ENCODE measurements around the gene AMBRA1.
A peak's percentile ranks its signal among the peaks of the same experiment; 100 is the strongest.

Gene AMBRA1

GRCh38 chr11:46402957-46403902 lies 190.6 kb downstream of the AMBRA1 start:
- no peak for DNase-seq (ENCODE audit: low spot score)
- TF ChIP-seq CTCF (IDR thresholded peaks at IDR 0.05; ENCODE audit: extremely low read depth, missing control alignments), result no peak

- no peak for DNase-seq (ENCODE audit: low spot score)
- no peak for TF ChIP-seq CTCF (IDR thresholded peaks at IDR 0.05; ENCODE audit: extremely low read depth, missing control alignments)
Measured at GRCh38 chr11:46397526-46397925, 196.3 kb downstream of the AMBRA1 start.

GRCh38 chr11:46393759-46394158 lies 200.1 kb downstream of the AMBRA1 start:
- TF ChIP-seq CTCF (IDR thresholded peaks at IDR 0.05; ENCODE audit: extremely low read depth, missing control alignments), result no peak
- DNase-seq (ENCODE audit: low spot score), result no peak

- TF ChIP-seq CTCF (IDR thresholded peaks at IDR 0.05; ENCODE audit: extremely low read depth, missing control alignments), result no peak
- DNase-seq (ENCODE audit: low spot score), result no peak
Measured at GRCh38 chr11:46393231-46393616, 200.6 kb downstream of the AMBRA1 start.

GRCh38 chr11:46392421-46393230 lies 201.2 kb downstream of the AMBRA1 start:
- no peak for TF ChIP-seq CTCF (IDR thresholded peaks at IDR 0.05; ENCODE audit: extremely low read depth, missing control alignments)
- DNase-seq (ENCODE audit: low spot score), result peak; percentile 97

- TF ChIP-seq CTCF (IDR thresholded peaks at IDR 0.05; ENCODE audit: extremely low read depth, missing control alignments), result peak; percentile 34
- DNase-seq (ENCODE audit: low spot score), result peak; percentile 87
Measured at GRCh38 chr11:46391578-46392420, 202.0 kb downstream of the AMBRA1 start, which contains the start of gene CHRM4. Gene CHRM4, minus strand, starts transcription at chr11:46391776. Its CDS starts 5,219 bp downstream, at chr11:46386557.
